Hippocampal formation (tissue), 2 donors: Measurements from ENCODE around the gene CLINT1.

Experiments
- DNase-seq, 2 donors: peaks; one replicate each; lab custom pipeline; 2025; lab: John Stamatoyannopoulos, UW

CLINT1 gene

GRCh38 chr5:157820593-157821252, 38.2 kb downstream of the CLINT1 start:
- DNase-seq: peak in 1 of 2 donors; percentile 13

- peak in 1 of 2 donors; percentile 6 for DNase-seq
Observed at GRCh38 chr5:157819502-157820115, 39.3 kb downstream of the CLINT1 start.

- no peak for DNase-seq
Observed at GRCh38 chr5:157818368-157818767, 40.6 kb downstream of the CLINT1 start.

- DNase-seq: no peak
Observed at GRCh38 chr5:157817928-157818327, 41.0 kb downstream of the CLINT1 start.

GRCh38 chr5:157817387-157817702, 41.6 kb downstream of the CLINT1 start:
- DNase-seq: no peak

GRCh38 chr5:157816682-157817386, 42.1 kb downstream of the CLINT1 start:
- DNase-seq: peak in 1 of 2 donors; percentile 14

- no peak for DNase-seq
Observed at GRCh38 chr5:157812086-157812485, 46.9 kb downstream of the CLINT1 start.

GRCh38 chr5:157808043-157808442, 50.9 kb downstream of the CLINT1 start:
- no peak for DNase-seq

GRCh38 chr5:157802736-157803135, 56.2 kb downstream of the CLINT1 start:
- DNase-seq: no peak

GRCh38 chr5:157800137-157800536, 58.8 kb downstream of the CLINT1 start:
- no peak for DNase-seq

GRCh38 chr5:157799578-157799977, 59.4 kb downstream of the CLINT1 start:
- no peak for DNase-seq

GRCh38 chr5:157793301-157793700, 65.6 kb downstream of the CLINT1 start:
- no peak for DNase-seq

- no peak for DNase-seq
Observed at GRCh38 chr5:157785801-157786200, 73.1 kb downstream of the CLINT1 start.

GRCh38 chr5:157779221-157779620, 79.7 kb downstream of the CLINT1 start:
- no peak for DNase-seq

GRCh38 chr5:157778121-157778805, 80.7 kb downstream of the CLINT1 start:
- DNase-seq: no peak

GRCh38 chr5:157772127-157772526, 86.8 kb downstream of the CLINT1 start:
- DNase-seq: no peak

- DNase-seq: no peak
Observed at GRCh38 chr5:157770665-157771064, 88.3 kb downstream of the CLINT1 start.

GRCh38 chr5:157767689-157768088, 91.3 kb downstream of the CLINT1 start:
- no peak for DNase-seq

GRCh38 chr5:157766902-157767301, 92.0 kb downstream of the CLINT1 start:
- no peak for DNase-seq

GRCh38 chr5:157766442-157766841, 92.5 kb downstream of the CLINT1 start:
- no peak for DNase-seq

GRCh38 chr5:157764531-157764930, 94.4 kb downstream of the CLINT1 start:
- no peak for DNase-seq
